ENCODE results near the gene FLNB.

Gene FLNB

DNA sequence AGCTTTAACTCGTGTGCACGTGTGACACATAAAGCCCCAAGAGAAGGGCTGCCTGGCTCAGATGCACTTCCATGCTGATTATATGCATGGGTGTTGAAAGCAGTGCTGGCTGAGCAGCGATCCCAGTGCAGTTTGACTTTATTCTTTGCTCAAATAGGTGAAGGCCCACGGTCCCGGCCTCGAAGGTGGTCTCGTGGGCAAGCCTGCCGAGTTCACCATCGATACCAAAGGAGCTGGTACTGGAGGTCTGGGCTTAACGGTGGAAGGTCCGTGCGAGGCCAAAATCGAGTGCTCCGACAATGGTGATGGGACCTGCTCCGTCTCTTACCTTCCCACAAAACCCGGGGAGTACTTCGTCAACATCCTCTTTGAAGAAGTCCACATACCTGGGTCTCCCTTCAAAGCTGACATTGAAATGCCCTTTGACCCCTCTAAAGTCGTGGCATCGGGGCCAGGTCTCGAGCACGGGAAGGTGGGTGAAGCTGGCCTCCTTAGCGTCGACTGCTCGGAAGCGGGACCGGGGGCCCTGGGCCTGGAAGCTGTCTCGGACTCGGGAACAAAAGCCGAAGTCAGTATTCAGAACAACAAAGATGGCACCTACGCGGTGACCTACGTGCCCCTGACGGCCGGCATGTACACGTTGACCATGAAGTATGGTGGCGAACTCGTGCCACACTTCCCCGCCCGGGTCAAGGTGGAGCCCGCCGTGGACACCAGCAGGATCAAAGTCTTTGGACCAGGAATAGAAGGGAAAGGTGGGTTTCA lies 114.9 kb downstream of the FLNB start (continued):
- TF ChIP-seq BACH2 (CRISPR knock-in tag; IDR thresholded peaks at IDR 0.05; ENCODE audit: borderline replicate concordance) = no peak

DNA sequence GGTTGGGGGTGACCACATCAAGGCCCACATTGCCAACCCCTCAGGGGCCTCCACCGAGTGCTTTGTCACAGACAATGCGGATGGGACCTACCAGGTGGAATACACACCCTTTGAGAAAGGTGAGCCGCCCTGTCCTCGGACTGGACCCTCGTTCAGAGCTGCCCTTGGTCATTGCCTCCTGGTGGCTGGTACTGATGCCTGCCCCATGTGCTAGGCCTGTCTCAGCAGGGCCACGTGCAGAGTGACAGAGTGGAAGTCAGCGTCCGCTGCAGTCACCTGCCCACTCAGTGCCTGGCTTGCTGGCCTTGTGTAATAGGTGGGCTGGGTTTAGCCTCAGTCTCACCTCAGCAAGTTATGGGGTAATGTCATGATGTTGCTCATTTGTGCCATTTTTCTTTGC lies 116.2 kb downstream of the FLNB start:
- TF ChIP-seq GLIS3 (CRISPR knock-in tag; IDR thresholded peaks at IDR 0.05) = no peak
- TF ChIP-seq CREB5 (CRISPR knock-in tag; IDR thresholded peaks at IDR 0.05; ENCODE audit: low read depth) = no peak
- no peak for TF ChIP-seq ZNF8 (CRISPR knock-in tag; IDR thresholded peaks at IDR 0.05)
- TF ChIP-seq, protein P1, sequence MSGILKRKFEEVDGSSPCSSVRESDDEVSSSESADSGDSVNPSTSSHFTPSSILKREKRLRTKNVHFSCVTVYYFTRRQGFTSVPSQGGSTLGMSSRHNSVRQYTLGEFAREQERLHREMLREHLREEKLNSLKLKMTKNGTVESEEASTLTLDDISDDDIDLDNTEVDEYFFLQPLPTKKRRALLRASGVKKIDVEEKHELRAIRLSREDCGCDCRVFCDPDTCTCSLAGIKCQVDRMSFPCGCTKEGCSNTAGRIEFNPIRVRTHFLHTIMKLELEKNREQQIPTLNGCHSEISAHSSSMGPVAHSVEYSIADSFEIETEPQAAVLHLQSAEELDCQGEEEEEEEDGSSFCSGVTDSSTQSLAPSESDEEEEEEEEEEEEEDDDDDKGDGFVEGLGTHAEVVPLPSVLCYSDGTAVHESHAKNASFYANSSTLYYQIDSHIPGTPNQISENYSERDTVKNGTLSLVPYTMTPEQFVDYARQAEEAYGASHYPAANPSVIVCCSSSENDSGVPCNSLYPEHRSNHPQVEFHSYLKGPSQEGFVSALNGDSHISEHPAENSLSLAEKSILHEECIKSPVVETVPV (CRISPR knock-in tag; IDR thresholded peaks at IDR 0.05) = no peak
- TF ChIP-seq, protein P2, sequence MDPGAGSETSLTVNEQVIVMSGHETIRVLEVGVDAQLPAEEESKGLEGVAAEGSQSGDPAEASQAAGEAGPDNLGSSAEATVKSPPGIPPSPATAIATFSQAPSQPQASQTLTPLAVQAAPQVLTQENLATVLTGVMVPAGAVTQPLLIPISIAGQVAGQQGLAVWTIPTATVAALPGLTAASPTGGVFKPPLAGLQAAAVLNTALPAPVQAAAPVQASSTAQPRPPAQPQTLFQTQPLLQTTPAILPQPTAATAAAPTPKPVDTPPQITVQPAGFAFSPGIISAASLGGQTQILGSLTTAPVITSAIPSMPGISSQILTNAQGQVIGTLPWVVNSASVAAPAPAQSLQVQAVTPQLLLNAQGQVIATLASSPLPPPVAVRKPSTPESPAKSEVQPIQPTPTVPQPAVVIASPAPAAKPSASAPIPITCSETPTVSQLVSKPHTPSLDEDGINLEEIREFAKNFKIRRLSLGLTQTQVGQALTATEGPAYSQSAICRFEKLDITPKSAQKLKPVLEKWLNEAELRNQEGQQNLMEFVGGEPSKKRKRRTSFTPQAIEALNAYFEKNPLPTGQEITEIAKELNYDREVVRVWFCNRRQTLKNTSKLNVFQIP (CRISPR knock-in tag; IDR thresholded peaks at IDR 0.05; ENCODE audit: borderline replicate concordance, low read depth) = no peak
- TF ChIP-seq, protein P3, sequence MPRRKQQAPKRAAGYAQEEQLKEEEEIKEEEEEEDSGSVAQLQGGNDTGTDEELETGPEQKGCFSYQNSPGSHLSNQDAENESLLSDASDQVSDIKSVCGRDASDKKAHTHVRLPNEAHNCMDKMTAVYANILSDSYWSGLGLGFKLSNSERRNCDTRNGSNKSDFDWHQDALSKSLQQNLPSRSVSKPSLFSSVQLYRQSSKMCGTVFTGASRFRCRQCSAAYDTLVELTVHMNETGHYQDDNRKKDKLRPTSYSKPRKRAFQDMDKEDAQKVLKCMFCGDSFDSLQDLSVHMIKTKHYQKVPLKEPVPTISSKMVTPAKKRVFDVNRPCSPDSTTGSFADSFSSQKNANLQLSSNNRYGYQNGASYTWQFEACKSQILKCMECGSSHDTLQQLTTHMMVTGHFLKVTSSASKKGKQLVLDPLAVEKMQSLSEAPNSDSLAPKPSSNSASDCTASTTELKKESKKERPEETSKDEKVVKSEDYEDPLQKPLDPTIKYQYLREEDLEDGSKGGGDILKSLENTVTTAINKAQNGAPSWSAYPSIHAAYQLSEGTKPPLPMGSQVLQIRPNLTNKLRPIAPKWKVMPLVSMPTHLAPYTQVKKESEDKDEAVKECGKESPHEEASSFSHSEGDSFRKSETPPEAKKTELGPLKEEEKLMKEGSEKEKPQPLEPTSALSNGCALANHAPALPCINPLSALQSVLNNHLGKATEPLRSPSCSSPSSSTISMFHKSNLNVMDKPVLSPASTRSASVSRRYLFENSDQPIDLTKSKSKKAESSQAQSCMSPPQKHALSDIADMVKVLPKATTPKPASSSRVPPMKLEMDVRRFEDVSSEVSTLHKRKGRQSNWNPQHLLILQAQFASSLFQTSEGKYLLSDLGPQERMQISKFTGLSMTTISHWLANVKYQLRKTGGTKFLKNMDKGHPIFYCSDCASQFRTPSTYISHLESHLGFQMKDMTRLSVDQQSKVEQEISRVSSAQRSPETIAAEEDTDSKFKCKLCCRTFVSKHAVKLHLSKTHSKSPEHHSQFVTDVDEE (CRISPR knock-in tag; IDR thresholded peaks at IDR 0.05) = no peak
- no peak for TF ChIP-seq TCF4 (CRISPR knock-in tag; IDR thresholded peaks at IDR 0.05; ENCODE audit: borderline replicate concordance)
- TF ChIP-seq PATZ1 (CRISPR knock-in tag; IDR thresholded peaks at IDR 0.05; ENCODE audit: borderline replicate concordance) = no peak
- TF ChIP-seq OSR1 (CRISPR knock-in tag; IDR thresholded peaks at IDR 0.05) = no peak
- TF ChIP-seq ARNTL (CRISPR knock-in tag; IDR thresholded peaks at IDR 0.05; ENCODE audit: borderline replicate concordance, low read depth) = no peak
- TF ChIP-seq ZC3H10 (CRISPR knock-in tag; IDR thresholded peaks at IDR 0.05) = no peak
- TF ChIP-seq ZNF70 (CRISPR knock-in tag; IDR thresholded peaks at IDR 0.05) = no peak
- TF ChIP-seq SNAI2 (CRISPR knock-in tag; IDR thresholded peaks at IDR 0.05) = no peak
- no peak for TF ChIP-seq PPARA (CRISPR knock-in tag; IDR thresholded peaks at IDR 0.05; ENCODE audit: borderline replicate concordance)
- no peak for TF ChIP-seq ZFP30 (CRISPR knock-in tag; IDR thresholded peaks at IDR 0.05)
- no peak for TF ChIP-seq ZFP3 (CRISPR knock-in tag; IDR thresholded peaks at IDR 0.05)
- TF ChIP-seq RARB (CRISPR knock-in tag; IDR thresholded peaks at IDR 0.05) = no peak
- ATAC-seq = peak; percentile 8; the same call in 1 of the 3 replicates

DNA sequence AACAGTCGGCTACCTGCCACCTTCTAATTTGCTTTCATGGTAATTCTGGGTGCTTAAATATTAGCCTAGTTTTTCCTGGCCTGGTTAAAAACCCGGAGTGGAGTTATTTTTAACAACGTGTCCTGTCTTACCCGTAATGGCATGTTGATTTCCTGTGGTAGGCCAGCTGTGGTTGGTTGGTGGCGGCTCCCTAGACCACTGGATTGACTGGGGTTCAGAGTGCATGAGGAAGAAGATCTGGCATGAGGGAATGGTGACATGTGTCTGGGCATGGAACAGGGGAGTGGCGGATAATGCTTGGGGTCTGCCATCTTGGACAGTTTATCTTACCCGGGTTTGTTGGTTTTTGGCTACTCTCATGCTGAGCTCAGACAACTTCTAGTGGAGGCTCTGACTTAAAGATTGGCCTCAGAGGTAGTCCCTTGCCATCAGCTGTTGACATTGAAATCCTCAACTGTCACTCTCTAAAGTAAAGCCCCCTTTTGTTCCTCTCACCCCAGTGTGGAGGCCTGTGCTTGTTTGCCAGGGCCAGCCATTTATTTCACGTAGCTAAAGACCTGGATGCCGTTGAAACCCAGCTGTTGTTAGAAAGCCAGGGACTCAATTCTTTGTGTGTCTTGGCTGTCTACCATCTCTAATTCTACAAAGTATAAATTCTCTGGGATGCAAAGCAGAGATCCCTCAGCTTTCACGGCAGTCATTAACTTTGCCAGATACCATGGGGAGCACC lies 121.0 kb downstream of the FLNB start:
- no peak for ATAC-seq
- no peak for TF ChIP-seq PPARA (CRISPR knock-in tag; IDR thresholded peaks at IDR 0.05; ENCODE audit: borderline replicate concordance)
- no peak for TF ChIP-seq GLIS3 (CRISPR knock-in tag; IDR thresholded peaks at IDR 0.05)
- no peak for TF ChIP-seq CREB5 (CRISPR knock-in tag; IDR thresholded peaks at IDR 0.05; ENCODE audit: low read depth)
- TF ChIP-seq, protein P2 (CRISPR knock-in tag; IDR thresholded peaks at IDR 0.05; ENCODE audit: borderline replicate concordance, low read depth) = no peak
- TF ChIP-seq ZNF8 (CRISPR knock-in tag; IDR thresholded peaks at IDR 0.05) = no peak
- TF ChIP-seq TOX (CRISPR knock-in tag; IDR thresholded peaks at IDR 0.05; ENCODE audit: borderline replicate concordance) = no peak
- no peak for TF ChIP-seq BACH2 (CRISPR knock-in tag; IDR thresholded peaks at IDR 0.05; ENCODE audit: borderline replicate concordance)
- TF ChIP-seq PATZ1 (CRISPR knock-in tag; IDR thresholded peaks at IDR 0.05; ENCODE audit: borderline replicate concordance) = no peak
- TF ChIP-seq ZNF70 (CRISPR knock-in tag; IDR thresholded peaks at IDR 0.05) = no peak
- TF ChIP-seq ESRRG (CRISPR knock-in tag; IDR thresholded peaks at IDR 0.05) = no peak

All from SK-N-SH treated with all-trans-retinoic acid at 6 μM for 48 hours (cell line).